ENCODE data around the gene PIK3C2B.

- TF ChIP-seq ASH2L (IDR thresholded peaks at IDR 0.05; ENCODE audit: low read length): no peak
- TF ChIP-seq CTCF (IDR thresholded peaks at IDR 0.05; ENCODE audit: control extremely low read depth in 1 of 3, insufficient read depth in 1 of 3, low read depth in 1 of 3, low read length in 3 of 3): no peak
- TF ChIP-seq TAF1 (IDR thresholded peaks at IDR 0.05; ENCODE audit: low read depth, low read length): no peak
- TF ChIP-seq MAX (IDR thresholded peaks at IDR 0.05): no peak
- TF ChIP-seq POLR2AphosphoS5 (IDR thresholded peaks at IDR 0.05; ENCODE audit: low read depth, low read length): no peak
These were observed 44.8 kb downstream of the PIK3C2B start for GRCh38 chr1:204449678-204450280.
